A172 (cell line): ENCODE results near the gene LRP1B. TPM values are rescaled to one million over a fixed set of nuclear protein-coding genes. Genes with fewer than 3 reads are reported as not detected.
A peak's percentile ranks its signal among the peaks of the same experiment; 100 is the strongest.

Source experiments
- DNase-seq: peaks from one replicate; pipeline ENCODE4 v3.0.0-alpha.2; 2015; ENCODE audit warnings: low spot score
- total RNA-seq: library from RNA; depleted of rRNA; stranded (reverse); fragments of >200 nt; shearing (Covaris generic); gene quantifications from 2 replicates; pipeline ENCODE4 v1.2.3, GENCODE V29; 2014

The LRP1B gene
- total RNA-seq, 1 experiment from 2014 or later = 0.03 TPM

DNA sequence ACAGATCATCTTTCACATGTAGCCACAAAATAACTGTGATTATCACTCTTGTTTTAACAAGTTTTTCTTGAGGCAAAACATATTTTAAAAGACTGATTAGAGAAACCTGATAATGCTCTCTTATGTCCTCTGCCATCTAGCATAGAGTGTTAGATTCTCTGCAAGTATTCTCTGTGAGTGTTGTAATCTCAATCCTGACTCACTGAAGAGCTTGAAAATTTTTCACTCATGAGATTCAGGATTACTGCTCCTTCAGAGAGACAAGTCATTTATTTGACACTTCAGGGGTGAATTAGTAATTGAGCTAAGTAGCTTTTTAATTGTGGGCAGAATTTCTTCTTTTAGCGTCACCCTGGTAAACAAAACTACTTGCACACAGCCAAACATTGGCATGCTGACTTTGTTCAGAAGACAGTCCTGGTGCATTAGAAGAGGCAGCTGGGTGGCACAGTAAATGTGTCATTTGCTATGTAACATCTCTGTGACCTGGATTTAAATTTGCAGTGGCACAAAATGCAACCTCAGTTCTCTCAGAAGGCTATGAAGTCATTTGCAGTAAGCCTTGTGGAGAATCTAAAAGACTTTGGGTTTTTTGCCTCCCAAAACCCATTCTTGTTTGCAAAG is 172.9 kb downstream of the LRP1B start:
- DNase-seq = no peak

DNA sequence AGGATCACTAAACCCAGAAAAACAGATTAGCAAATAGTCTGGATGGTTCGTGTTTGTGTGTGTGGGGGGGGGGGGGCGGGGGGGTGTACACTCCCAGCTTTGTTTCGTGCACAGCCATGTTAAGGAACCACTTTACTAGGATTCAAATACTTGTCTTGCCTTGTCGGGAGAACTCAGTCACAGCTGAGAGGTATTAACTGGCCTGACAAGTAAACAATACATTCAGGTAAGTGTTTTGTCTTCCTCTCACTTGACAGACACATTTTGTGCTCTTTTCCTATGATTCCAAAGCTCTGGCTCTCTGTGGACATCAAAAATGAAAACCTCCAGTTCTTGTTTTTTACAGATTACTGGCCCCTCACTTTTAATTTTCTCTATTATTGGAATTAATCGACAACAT is 173.5 kb downstream of the LRP1B start:
- no peak for DNase-seq

DNA sequence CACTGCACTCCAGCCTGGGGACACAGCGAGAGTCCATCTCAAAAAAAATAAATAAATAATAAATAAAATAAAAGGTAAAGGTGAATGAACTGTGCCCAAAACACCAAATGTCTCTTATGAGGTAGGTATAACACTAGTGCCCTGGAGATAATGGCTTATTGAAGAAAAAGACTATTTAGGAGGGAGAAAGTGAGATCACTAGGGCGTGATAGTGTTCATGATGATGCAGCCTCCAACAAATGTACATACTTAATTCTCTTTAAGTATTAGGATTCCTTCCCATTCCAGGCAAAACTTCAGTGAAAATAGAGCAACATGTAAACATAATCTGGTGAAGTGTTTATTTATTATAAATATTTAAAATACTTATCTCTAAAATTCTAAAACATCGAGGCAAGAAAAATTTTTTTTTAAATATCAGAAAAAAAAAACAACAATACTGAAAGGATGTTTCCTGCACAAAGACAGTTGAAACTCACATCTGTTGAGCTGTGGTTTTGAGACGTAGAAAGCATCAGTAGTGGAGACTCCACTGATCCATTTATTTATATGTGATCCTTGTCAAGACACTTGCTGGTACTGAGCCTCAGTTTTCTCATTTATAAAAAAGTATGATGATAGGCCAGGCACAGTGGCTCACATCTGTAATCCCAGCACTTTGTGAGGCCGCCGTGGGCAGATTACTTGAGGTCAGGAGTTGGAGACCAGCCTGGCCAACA is 183.3 kb downstream of the LRP1B start:
- DNase-seq = no peak

DNA sequence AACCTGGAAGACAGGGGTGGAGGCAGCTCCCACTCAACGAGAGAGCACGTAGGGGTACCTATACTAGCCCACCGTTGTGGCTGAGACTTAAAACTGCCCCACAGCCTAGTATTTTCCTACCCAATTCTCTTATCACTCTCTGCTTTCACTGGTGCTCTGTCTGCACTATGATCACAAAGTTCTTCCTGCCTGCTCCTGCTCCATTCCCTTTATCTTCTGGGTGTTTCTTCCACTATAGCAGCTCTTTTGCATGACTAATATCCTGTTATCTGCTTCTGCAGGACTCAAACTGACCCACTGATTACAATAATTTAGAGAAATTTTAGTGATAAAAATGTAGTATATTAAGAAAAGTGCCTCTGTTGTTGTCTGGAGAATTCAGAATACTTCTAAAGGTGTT is 184.8 kb downstream of the LRP1B start:
- DNase-seq = no peak

DNA sequence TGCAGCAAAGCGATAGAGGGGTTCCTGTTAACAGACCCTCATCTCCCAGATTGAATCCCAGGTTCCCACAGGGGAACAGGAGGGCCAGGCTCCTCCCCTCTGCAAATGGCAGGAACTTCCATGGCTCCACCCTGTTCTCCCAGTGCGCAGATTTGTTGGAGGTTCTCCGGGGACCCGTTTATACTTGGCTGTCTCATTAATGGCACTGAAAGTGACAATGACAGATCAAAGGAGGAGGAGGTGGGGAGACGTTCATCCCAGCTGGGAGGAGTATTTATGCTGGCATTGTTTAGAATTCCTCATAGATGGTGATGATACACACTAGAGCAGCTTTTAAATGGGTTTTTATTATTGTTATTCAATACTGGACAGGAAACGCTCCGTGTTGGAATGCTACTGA is 186.9 kb downstream of the LRP1B start:
- DNase-seq = no peak

DNA sequence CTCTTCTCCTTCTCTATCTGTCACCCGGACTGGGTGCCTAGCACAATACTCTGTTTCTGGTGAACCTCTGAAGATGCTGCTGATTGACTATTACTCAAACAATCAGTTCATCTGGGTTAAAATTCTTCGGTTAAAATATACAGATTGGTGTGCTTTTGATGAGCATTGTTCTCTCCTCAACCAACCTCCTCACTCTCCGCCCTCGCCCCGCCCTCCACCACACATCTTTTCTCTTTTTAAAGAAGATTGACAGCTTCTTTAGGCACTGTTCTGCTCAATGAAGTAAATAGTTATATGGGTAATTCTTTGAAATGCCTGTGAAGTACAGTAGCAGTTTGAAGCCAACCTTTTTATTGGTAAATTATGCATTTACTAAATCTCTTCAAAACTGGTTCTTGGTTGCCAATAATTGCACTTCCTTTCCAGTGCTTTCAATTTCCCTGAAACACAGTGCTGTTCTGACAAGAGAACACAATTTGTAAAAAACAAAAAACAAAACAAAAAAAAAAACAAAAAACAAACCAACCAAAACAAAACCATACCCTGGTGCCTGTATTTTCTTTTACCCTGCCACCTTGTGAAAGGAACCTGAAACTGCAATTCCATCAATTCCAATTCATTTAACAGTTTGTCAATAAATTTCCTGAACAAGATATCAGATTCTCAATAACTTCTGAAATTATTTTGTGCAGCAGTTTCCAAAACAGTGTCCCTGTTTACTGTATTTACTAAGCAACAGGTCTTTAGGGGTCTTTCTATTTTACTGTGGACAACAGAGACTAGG is 188.6 kb downstream of the LRP1B start:
- DNase-seq = no peak

DNA sequence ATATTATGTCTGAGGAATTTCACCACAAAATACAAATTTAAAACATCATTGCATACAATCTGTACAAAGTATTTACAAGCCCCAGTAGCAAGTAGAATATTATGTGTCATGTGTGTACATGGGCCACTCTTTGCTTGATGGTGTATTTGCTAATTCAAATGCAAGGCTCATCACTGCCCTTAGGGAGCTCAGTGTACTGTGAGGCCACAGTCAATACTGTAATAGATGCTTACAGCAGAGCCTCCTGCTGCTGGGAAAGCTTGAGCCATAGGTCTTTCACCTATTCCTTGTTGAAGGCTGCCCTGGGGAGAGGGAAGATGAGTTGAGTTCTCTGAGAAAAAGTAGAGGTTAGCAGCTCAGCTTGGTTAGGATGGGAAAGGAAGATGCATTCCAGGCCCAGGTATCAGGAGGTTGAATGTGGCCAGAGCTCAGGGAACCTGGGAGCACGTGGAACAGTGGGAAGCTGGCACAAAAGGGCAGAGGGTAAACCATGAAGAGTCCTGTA is 189.6 kb downstream of the LRP1B start:
- DNase-seq = no peak

DNA sequence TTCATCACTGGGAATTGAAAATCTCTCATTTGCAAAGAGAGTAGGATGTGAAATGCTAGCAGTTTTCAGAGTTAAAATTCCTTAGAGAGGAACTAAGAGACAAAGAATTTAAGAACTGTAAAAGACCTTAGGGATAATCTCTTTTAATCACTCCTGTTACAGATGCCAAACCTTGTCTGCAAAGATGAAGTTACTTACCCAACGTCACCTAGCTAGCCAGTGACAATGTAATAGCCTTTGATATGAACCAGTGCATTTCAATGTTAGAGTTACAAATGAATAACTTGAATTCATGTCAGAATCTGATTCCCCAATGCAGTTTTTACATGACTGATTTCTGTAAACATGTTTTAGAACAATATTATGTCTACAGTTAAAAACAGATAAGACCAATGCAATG is 190.1 kb downstream of the LRP1B start:
- no peak for DNase-seq

DNA sequence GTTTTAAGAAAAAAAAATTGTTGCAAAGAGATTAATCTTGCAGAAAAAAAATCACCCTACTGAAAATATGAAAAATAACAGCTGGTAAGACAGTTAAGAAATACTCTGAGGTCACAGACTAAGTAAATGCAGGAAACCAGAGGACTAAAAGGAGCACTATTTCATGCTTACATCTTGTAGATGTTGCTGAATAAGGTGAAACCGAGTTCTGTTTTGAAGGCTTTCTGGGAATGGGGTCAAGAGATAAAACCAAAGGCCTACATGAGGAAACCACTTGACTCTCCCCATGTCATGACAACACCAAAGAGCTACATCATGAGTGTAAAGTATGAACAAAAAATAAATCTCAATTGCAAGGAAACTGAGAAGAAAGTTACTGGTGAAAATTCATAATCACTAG is 197.6 kb downstream of the LRP1B start:
- DNase-seq = no peak

DNA sequence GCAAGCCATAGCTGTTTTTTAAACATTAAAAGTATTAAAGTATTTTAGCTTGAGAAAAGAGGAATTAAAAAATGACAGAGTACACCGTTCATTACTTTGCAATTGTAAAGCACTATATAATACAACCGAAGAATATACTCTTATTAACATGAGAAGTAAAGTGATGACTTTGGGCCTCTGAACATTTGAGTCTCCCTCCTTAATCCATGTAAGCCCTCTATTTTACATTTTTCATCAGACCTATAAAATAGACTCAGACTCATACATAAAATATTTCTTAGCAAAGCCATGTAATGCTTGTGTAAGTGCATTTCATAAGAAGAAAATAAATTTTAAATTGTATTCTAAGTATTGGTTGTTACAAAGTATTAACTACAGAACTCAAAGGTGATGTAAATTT is 198.6 kb downstream of the LRP1B start:
- DNase-seq = no peak

DNA sequence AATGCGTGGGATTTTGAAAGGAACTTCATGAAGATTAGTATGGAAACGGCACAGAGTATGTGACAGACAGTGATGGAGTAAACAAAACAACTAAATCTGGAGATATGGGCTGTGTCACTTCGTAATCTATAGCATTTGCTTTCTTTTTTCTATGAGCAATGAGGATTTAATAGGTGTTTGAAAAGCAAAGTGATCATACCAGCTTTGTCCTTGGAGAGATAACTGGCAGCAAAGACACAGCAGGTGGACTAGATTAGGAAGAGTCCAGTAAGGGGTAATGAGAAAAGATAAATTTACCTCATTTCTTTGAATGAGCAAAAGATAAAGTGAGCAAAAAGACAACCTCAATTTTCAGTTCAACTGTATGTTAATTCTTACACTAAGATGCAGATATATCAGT is 199.0 kb downstream of the LRP1B start:
- no peak for DNase-seq

DNA sequence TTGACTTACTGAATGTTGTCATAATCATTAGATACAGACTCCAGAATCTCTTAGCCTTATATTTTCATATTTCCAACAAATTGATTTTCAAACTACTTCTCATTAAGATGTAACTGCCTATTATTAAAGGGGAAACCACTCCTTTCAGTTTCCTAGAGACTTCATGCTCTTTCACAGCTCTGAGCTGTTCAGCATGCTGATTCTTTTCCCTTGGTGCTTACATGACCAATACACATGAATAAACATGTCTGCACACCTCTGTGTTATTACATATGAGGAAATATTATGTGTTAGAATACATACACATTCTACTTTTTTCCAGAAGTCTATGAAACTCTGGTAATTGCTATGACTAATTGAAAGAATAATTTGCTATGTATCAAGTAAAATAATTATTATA is 200.0 kb downstream of the LRP1B start:
- no peak for DNase-seq

DNA sequence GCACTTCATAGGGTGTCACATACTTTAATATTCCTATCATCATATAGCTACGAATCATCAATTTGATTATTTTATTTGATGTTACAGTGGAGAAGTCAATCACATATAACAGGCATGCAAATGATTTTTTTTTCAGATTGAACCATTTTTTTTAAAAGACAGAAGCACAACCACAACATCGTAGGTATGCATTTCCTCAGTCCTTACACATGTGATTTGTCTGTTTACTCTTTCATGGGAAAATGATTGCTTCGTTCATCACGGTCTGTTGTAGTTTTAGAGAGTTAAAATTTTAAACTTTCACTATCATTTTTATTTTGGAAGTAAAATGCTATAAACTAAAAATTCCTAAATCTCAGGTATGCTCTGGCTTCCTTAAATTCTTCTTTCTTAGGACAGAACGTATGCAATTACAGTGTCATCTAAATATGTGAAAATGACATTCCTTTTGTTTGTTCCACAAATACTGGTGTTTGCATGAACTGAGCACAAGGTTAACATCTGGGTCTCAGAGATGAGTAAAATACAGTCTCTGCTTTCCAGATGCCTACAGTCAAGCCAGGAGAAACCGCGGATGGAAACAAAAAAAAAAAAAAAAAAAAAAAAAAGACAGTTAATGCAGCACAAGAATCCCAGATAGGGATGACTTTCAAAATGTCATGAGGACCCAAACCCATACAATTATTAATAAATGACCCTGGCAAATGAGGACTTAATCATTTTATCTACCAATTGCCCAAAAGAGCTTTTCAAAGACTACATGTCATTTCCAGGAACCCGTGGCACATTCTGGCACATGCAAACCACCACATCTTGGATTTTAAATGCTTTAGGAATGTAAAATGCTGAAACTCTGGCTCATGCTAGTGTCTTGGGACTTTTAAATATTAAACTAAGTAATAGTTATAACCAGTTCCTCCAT is 201.2 kb downstream of the LRP1B start:
- DNase-seq = no peak

DNA sequence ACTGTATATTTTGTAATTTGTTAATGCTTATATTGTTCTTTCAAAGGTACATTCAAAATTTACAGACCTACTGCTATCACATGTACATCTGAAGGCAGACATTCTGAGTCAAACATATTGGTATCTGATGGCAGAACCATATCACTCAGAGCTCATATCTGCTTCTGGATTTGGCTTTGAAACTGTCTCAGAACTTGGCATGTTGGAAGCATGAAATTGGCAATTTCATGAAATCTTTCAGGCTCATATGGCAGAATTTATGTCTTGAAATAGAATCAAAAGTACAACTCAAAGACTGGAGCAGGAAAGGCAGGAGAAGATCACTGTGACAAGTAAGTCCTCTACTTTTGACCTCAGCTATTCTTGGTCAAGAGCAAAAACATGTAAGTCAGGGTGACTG is 202.3 kb downstream of the LRP1B start:
- no peak for DNase-seq

DNA sequence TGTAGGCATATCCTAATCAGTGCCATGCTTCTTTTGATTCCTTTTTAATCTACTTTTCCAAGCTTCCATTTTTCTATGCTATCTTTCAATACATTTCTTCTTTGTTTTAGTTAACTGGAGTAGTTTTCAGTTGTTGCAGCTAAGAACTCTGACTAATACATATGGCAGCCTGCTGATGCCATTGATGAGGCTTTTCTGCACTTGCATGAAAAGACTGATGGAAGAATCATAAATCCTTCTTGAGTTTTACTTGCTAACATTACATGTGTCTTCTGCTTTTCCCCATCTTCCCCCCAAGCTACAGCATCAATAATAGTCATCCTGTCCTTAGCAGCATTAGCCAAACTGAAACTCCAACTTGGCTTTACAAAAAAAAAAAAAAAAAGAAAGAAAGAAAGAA is 203.3 kb downstream of the LRP1B start:
- no peak for DNase-seq

DNA sequence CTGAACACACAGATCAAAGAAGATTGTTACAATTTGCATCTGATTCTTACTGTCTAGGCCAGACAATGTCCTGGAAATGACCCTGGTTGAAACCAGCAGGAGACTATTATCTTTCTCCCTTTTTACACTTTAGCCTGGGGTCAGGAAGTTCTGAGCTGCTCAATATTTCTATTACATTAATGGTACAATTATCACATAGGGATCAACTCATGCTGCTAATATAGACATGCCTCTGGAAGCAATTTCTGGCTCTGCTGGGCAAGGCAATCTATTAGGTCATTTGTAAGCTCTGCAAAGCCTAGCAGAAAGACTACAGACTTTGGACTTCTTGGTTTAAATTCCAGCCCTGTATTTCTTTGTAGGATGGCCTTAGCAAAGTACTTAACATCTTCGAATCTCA is 205.3 kb downstream of the LRP1B start:
- DNase-seq = no peak

DNA sequence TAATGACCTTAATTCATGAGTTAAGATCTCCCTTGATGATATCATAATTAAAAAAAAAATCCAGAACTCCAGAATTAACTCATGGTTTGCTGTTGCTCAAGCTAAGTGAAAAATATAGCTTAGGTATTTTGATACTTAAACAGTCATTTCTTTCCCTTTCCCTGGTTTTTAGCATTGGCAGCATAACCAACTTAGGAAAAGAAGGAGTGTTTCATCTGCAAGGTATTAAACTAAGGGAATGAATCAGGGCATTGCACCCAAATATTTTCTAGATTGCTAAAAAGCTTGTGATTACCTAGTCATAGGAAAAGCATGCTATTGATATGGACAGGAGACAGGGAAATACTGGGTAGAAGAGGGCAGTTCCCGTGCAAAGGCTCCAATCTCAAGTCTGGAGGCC is 207.2 kb downstream of the LRP1B start:
- no peak for DNase-seq

DNA sequence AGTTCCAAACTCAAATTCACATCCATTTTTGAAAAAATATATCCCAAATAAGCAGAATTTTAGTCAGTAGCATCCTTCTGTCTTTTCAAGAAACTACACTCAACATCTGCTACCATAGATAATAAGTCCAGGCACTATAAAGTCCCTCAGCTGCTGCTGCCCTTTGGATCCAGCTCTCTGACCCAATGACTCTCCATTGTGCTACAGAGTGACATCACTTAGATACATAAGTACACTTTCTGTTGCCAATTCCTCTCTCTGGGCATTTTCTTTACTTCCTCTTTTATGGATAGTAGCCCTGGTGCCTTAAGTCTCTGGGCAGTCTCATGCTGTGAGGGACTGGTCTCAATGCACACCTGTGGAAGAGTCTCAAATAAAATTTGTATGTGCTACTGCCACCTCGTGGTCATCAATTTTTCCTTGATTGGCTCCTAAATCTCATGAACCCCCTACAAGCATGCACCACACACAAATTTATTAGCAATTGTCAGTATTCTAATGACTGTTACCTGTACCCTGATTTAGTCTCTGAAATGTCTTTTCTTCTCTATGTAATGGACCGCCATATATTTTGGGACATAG is 219.2 kb downstream of the LRP1B start:
- peak; percentile 46 for DNase-seq

DNA sequence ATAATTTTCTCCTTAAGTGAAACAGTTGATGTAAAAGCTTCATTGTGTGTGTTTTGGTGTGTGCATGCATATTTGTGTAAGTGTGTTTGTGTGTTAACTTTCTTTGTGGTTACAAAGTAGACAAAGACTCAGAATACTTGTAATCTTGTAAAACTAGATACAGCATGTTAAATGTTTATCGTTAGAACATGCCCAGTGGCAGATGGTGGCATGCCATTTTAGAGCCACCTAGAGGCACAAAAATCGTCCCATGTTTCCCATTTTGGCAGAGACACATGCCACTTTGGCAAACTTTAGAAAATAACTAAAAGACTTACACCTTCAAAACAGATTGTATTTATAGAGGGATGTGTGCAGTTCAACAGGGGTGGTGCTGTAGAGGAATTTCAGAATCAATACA is 224.1 kb downstream of the LRP1B start:
- DNase-seq = no peak

DNA sequence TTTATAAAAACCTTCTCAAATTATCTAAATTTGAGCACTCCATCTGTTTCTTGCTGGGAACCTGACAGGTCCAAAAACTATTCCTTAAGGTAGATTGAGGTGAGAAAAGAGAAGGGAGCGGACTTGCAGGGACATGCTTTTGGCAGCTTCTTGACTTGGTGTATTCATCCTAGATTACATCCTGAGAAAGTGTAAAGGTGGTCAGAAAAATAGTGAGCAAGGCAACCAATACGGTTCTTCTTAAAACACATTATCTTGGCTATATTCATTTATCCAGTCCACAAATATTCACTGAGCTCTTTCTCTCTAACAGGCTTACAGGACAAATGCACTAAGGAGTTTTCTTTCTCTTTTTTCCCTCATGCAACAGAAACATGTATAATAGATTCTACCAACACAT is 230.0 kb downstream of the LRP1B start:
- no peak for DNase-seq

DNA sequence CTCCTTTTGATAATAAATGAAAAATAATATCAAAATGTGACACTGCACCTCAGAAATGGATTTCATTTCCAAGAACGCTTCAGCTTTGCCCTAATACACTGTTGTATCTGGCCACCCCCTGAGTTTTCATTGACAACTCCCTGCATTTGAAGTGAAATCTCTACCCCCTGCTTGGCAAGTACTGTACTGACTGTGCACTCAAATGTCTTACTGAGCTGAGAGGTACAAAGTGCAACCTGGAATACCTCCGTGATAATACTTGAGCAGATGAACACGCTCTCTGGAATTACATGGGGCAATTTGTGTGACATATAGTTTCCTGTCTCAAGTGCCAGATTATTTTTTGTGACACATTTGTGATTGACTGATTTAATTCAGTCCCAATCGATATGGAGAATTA is 231.1 kb downstream of the LRP1B start:
- no peak for DNase-seq
